Measurements from ENCODE around the gene SDK1. TPM values are rescaled to one million over a fixed set of nuclear protein-coding genes. Genes with fewer than 3 reads are reported as not detected.

The SDK1 gene
- total and polyA plus RNA-seq, 10 of the 15 experiments (the other 5 are each of a cell fraction or from before 2014, with no cell fraction given): 0.14 to 0.33 TPM; not detected in 8

- ATAC-seq (no peak), DNase-seq (ENCODE audit: low read depth, low spot score) (no peak), FAIRE-seq (no peak)
- Histone ChIP-seq H4K20me1 (ENCODE audit: control insufficient read depth, insufficient read depth) (no peaks in the 10 kb centered on the region), H3K79me2 (ENCODE audit: control insufficient read depth, insufficient read depth, low read length) (no peaks in the 10 kb centered on the region), H2AFZ (ENCODE audit: control insufficient read depth, low read depth, low read length) (no peak overlapping the region), H3K27ac (ENCODE audit: control insufficient read depth, insufficient read depth) (no peak overlapping the region), H3K4me1 (ENCODE audit: control insufficient read depth, insufficient read depth, low read length) (no peaks in the 10 kb centered on the region), H3K4me3 (no peak overlapping the region), H3K9me3 (replicated peaks; ENCODE audit: control insufficient read depth, insufficient read depth, low read length) (no peaks in the 10 kb centered on the region), H3K36me3 (ENCODE audit: control insufficient read depth in 2 of 2, insufficient read depth in 2 of 2, low read length in 1 of 2) (no peaks in the 10 kb centered on the region), H3K9ac (ENCODE audit: control insufficient read depth, insufficient read depth, low read length) (no peak overlapping the region), H3K27me3 (replicated peaks in 1 of 2; ENCODE audit: control insufficient read depth in 2 of 2, insufficient read depth in 2 of 2, low read length in 1 of 2) (no peaks in the 10 kb centered on the region), H3K4me2 (ENCODE audit: control insufficient read depth, insufficient read depth) (no peak overlapping the region)
- CTCF ChIA-PET: no interaction called here
- SMC1A ChIA-PET (ENCODE audit: uncharacterized antibody, unreplicated experiment): no interaction called here
- in situ Hi-C loops (cut with MboI): no loop called here
- intact Hi-C loops (cut with micrococcal nuclease; ENCODE audit: unreplicated experiment): no loop called here
- TF ChIP-seq USF2 (IDR thresholded peaks at IDR 0.05; ENCODE audit: borderline replicate concordance, low read depth, low read length): no peak
- TF ChIP-seq BHLHE40 (IDR thresholded peaks at IDR 0.05; ENCODE audit: borderline replicate concordance in 1 of 2, low read depth in 2 of 2, low read length in 1 of 2): no peak
- no peak for TF ChIP-seq PKNOX1 (IDR thresholded peaks at IDR 0.05)
- no peak for TF ChIP-seq ATF3 (IDR thresholded peaks at IDR 0.05; ENCODE audit: borderline replicate concordance, extremely low read depth, low read depth, low read length)
- TF ChIP-seq NR2C1 (IDR thresholded peaks at IDR 0.05): no peak
- TF ChIP-seq JUNB (IDR thresholded peaks at IDR 0.05): no peak
- TF ChIP-seq IRF4 (IDR thresholded peaks at IDR 0.05; ENCODE audit: low read depth, low read length): no peak
- no peak for TF ChIP-seq RUNX3 (IDR thresholded peaks at IDR 0.05; ENCODE audit: low read length)
- no peak for TF ChIP-seq ESRRA (IDR thresholded peaks at IDR 0.05; ENCODE audit: low read length)
- TF ChIP-seq ZNF274 (IDR thresholded peaks at IDR 0.05; ENCODE audit: insufficient read depth, insufficient read length): no peak
- TF ChIP-seq LARP7 (IDR thresholded peaks at IDR 0.05): no peak
- no peak for TF ChIP-seq NFXL1 (IDR thresholded peaks at IDR 0.05; ENCODE audit: borderline replicate concordance)
- TF ChIP-seq BCL3 (IDR thresholded peaks at IDR 0.05; ENCODE audit: borderline replicate concordance, insufficient read depth, low read depth, low read length, poor library complexity, severe bottlenecking): no peak
- no peak for TF ChIP-seq REST (IDR thresholded peaks at IDR 0.05; ENCODE audit: low read depth, low read length)
- no TSS peak for BruUV-seq (replicated peaks)
- RAD21 ChIA-PET (ENCODE audit: unreplicated experiment): no interaction called here
- POLR2A ChIA-PET: no interaction called here
- 49% methylated on average over 6 of the region's 6 CpGs for WGBS (ENCODE audit: insufficient coverage, insufficient replicate concordance, low lambda C conversion rate, missing lambda C conversion rate)
Measured at GRCh38 chr7:3537210-3537875, 236.3 kb downstream of the SDK1 start.

All from GM12878 (cell line).